Neural cell (in vitro differentiated cells): ENCODE results near the gene IMPA2.

Experiments used
- EP300 ChIP-seq: fragments of 450-650 bp; conservative IDR thresholded peaks from 2 replicates; pipeline ENCODE4 v1.6.1; 2014; ENCODE audit warnings: antibody characterized with exemption, mild to moderate bottlenecking, moderate library complexity; ENCODE audit not compliant: poor library complexity, severe bottlenecking
- EZH2 ChIP-seq: fragments of 200-600, 300-800 bp; shearing (Covaris generic), sonication (generic); IDR thresholded peaks from 2 replicates; pipeline ENCODE4 v1.6.1; 2014; ENCODE audit warnings: antibody characterized with exemption, low read length, borderline replicate concordance, mild to moderate bottlenecking; ENCODE audit not compliant: insufficient read depth, poor library complexity, severe bottlenecking
- POLR2AphosphoS5 ChIP-seq: IDR thresholded peaks from 2 replicates; pipeline ENCODE4 v1.6.1; 2012
- RAD21 ChIP-seq: fragments of 450-650 bp; conservative IDR thresholded peaks from 2 replicates; pipeline ENCODE4 v1.6.1; 2014; ENCODE audit warnings: antibody characterized with exemption, mild to moderate bottlenecking, moderate library complexity
- TAF1 ChIP-seq: IDR thresholded peaks from 2 replicates; pipeline ENCODE4 v1.6.1; 2012; ENCODE audit warnings: low read depth
- TF ChIP-seq, protein P1 (sequence below): fragments of 450-650 bp; IDR thresholded peaks from 2 replicates; pipeline ENCODE4 v1.5.1; 2014; ENCODE audit warnings: antibody characterized with exemption, mild to moderate bottlenecking, moderate library complexity; ENCODE audit not compliant: poor library complexity, severe bottlenecking
- TF ChIP-seq, protein P2 (sequence below): IDR thresholded peaks from 2 replicates; pipeline ENCODE4 v1.6.1; 2012; ENCODE audit warnings: borderline replicate concordance

- TF ChIP-seq, protein P1, sequence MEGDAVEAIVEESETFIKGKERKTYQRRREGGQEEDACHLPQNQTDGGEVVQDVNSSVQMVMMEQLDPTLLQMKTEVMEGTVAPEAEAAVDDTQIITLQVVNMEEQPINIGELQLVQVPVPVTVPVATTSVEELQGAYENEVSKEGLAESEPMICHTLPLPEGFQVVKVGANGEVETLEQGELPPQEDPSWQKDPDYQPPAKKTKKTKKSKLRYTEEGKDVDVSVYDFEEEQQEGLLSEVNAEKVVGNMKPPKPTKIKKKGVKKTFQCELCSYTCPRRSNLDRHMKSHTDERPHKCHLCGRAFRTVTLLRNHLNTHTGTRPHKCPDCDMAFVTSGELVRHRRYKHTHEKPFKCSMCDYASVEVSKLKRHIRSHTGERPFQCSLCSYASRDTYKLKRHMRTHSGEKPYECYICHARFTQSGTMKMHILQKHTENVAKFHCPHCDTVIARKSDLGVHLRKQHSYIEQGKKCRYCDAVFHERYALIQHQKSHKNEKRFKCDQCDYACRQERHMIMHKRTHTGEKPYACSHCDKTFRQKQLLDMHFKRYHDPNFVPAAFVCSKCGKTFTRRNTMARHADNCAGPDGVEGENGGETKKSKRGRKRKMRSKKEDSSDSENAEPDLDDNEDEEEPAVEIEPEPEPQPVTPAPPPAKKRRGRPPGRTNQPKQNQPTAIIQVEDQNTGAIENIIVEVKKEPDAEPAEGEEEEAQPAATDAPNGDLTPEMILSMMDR, result no peak
- TF ChIP-seq POLR2AphosphoS5 (no peak), EP300 (no peak), RAD21 (no peak), EZH2 (no peak), TAF1 (no peak)
- TF ChIP-seq, protein P2, sequence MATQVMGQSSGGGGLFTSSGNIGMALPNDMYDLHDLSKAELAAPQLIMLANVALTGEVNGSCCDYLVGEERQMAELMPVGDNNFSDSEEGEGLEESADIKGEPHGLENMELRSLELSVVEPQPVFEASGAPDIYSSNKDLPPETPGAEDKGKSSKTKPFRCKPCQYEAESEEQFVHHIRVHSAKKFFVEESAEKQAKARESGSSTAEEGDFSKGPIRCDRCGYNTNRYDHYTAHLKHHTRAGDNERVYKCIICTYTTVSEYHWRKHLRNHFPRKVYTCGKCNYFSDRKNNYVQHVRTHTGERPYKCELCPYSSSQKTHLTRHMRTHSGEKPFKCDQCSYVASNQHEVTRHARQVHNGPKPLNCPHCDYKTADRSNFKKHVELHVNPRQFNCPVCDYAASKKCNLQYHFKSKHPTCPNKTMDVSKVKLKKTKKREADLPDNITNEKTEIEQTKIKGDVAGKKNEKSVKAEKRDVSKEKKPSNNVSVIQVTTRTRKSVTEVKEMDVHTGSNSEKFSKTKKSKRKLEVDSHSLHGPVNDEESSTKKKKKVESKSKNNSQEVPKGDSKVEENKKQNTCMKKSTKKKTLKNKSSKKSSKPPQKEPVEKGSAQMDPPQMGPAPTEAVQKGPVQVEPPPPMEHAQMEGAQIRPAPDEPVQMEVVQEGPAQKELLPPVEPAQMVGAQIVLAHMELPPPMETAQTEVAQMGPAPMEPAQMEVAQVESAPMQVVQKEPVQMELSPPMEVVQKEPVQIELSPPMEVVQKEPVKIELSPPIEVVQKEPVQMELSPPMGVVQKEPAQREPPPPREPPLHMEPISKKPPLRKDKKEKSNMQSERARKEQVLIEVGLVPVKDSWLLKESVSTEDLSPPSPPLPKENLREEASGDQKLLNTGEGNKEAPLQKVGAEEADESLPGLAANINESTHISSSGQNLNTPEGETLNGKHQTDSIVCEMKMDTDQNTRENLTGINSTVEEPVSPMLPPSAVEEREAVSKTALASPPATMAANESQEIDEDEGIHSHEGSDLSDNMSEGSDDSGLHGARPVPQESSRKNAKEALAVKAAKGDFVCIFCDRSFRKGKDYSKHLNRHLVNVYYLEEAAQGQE, result no peak
Measured at GRCh38 chr18:12061685-12062084, 80.4 kb downstream of the IMPA2 start.
